ENCODE measurements around the gene ADGRF3. TPM values are rescaled to one million over a fixed set of nuclear protein-coding genes. Genes with fewer than 3 reads are reported as not detected.

The ADGRF3 gene
- polyA plus RNA-seq, 1 of the 3 experiments (the other 2 are of a cell fraction) = 0.31 TPM

DNA sequence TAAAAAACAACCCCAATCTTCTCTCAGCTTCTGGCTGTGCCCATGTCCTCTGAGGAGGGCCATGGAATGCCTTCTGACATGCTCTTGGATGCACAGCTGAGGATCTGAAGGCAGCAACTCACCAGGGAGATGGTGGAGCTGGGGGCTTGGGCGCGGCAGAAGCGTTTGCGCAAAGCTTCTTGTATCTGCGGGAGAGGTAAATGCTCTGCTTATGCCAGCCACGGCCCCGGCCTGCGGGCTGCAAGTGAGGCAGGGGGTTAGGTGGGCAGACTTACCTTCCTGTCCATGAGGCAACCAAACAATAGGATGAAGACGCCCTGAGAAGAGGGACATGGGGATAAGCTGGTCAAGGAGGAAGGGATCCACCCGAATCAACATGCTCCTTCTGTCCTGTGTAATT is 36.7 kb downstream of the ADGRF3 start:
- no peak overlapping the region for H3K27ac ChIP-seq (ENCODE audit: low read depth in 2 of 2, low read length in 1 of 2)
- H4K20me1 ChIP-seq (ENCODE audit: insufficient read depth) = no peaks in the 10 kb centered on the region
- H3K9ac ChIP-seq = no peak overlapping the region
- H3F3A ChIP-seq (replicated peaks; ENCODE audit: insufficient read depth) = no peaks in the 10 kb centered on the region
- no peak overlapping the region for H2AFZ ChIP-seq (ENCODE audit: low read depth)
- no peak overlapping the region for H3K4me3 ChIP-seq (ENCODE audit: low read depth in 2 of 2, low read length in 1 of 2)
- H3K9me2 ChIP-seq = no peaks in the 10 kb centered on the region
- H3K4me1 ChIP-seq (ENCODE audit: control insufficient read depth in 1 of 2, insufficient read depth in 2 of 2, low read depth in 1 of 2, low read length in 1 of 2) = no peaks in the 10 kb centered on the region
- no peaks in the 10 kb centered on the region for H3K79me2 ChIP-seq (ENCODE audit: insufficient read depth)
- no peak for DNase-seq
- no peaks in the 10 kb centered on the region for H3K36me3 ChIP-seq (replicated peaks in 1 of 2; ENCODE audit: control insufficient read depth in 1 of 2, insufficient read depth in 2 of 2, low read length in 1 of 2)
- no peaks in the 10 kb centered on the region for H3K27me3 ChIP-seq (ENCODE audit: insufficient read depth)
- ChIA-PET POLR2A (no interaction called here), CTCF (interaction anchor here (0.8 to 1.6 kb wide), 6 partner anchors 9 to 21 kb away, joined by 3 to 8 read pairs (median 4); no protein-coding TSS in a partner anchor)
- 70% methylated on average over 10 of the region's 10 CpGs for WGBS (ENCODE audit: low lambda C conversion rate)
- no peak overlapping the region for H3K4me2 ChIP-seq
- no peaks in the 10 kb centered on the region for H3K9me3 ChIP-seq
- TF ChIP-seq CHD2 (IDR thresholded peaks at IDR 0.05; ENCODE audit: low read length, partially characterized antibody) (no peak), TCF12 (IDR thresholded peaks at IDR 0.05) (no peak), EP300 (IDR thresholded peaks at IDR 0.05; ENCODE audit: borderline replicate concordance in 1 of 2, low read depth in 1 of 2, low read length in 1 of 2) (no peak), NRF1 (IDR thresholded peaks at IDR 0.05; ENCODE audit: low read depth, low read length) (no peak), IRF3 (IDR thresholded peaks at IDR 0.05; ENCODE audit: low read depth, low read length) (no peak), JUND (IDR thresholded peaks at IDR 0.05) (no peak), RCOR1 (IDR thresholded peaks at IDR 0.05; ENCODE audit: low read length) (no peak), RXRA (IDR thresholded peaks at IDR 0.05; ENCODE audit: borderline replicate concordance, low read depth) (no peak), MXI1 (IDR thresholded peaks at IDR 0.05; ENCODE audit: low read depth, low read length) (no peak), GATA2 (CRISPR knock-in tag; IDR thresholded peaks at IDR 0.05) (no peak), TAF1 (IDR thresholded peaks at IDR 0.05; ENCODE audit: borderline replicate concordance, low read depth, low read length) (no peak)
- TF ChIP-seq, protein P1, sequence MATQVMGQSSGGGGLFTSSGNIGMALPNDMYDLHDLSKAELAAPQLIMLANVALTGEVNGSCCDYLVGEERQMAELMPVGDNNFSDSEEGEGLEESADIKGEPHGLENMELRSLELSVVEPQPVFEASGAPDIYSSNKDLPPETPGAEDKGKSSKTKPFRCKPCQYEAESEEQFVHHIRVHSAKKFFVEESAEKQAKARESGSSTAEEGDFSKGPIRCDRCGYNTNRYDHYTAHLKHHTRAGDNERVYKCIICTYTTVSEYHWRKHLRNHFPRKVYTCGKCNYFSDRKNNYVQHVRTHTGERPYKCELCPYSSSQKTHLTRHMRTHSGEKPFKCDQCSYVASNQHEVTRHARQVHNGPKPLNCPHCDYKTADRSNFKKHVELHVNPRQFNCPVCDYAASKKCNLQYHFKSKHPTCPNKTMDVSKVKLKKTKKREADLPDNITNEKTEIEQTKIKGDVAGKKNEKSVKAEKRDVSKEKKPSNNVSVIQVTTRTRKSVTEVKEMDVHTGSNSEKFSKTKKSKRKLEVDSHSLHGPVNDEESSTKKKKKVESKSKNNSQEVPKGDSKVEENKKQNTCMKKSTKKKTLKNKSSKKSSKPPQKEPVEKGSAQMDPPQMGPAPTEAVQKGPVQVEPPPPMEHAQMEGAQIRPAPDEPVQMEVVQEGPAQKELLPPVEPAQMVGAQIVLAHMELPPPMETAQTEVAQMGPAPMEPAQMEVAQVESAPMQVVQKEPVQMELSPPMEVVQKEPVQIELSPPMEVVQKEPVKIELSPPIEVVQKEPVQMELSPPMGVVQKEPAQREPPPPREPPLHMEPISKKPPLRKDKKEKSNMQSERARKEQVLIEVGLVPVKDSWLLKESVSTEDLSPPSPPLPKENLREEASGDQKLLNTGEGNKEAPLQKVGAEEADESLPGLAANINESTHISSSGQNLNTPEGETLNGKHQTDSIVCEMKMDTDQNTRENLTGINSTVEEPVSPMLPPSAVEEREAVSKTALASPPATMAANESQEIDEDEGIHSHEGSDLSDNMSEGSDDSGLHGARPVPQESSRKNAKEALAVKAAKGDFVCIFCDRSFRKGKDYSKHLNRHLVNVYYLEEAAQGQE (IDR thresholded peaks at IDR 0.05; ENCODE audit: low read depth, low read length) = no peak

DNA sequence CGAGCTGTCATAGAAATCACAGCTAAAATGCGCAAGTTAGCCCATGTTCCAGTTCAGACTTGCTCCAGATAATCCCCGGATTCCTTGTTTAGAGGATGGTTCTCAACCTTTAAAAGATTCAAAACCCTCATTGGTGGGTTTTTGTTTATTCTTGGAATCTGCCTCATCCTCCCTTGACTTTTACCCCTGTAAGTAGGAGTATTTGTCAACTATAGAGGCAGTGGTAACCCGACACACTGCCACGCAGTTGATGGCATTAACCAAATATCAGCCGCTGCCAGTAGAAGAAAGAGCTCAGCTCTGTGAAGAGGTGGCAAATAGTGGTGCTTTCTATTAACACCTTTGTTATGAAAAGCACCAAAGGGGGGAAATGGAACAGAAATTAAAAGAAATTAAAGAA is 41.0 kb downstream of the ADGRF3 start:
- Histone ChIP-seq H3F3A (replicated peaks; ENCODE audit: insufficient read depth) (no peaks in the 10 kb centered on the region), H3K27ac (ENCODE audit: low read depth in 2 of 2, low read length in 1 of 2) (no peak overlapping the region), H3K4me3 (ENCODE audit: low read depth in 2 of 2, low read length in 1 of 2) (no peak overlapping the region), H3K4me1 (ENCODE audit: control insufficient read depth in 1 of 2, insufficient read depth in 2 of 2, low read depth in 1 of 2, low read length in 1 of 2) (no peaks in the 10 kb centered on the region), H3K9me3 (no peaks in the 10 kb centered on the region), H3K9ac (no peak overlapping the region), H2AFZ (ENCODE audit: low read depth) (no peak overlapping the region), H3K36me3 (replicated peaks in 1 of 2; ENCODE audit: control insufficient read depth in 1 of 2, insufficient read depth in 2 of 2, low read length in 1 of 2) (no peaks in the 10 kb centered on the region), H3K4me2 (no peak overlapping the region), H4K20me1 (ENCODE audit: insufficient read depth) (no peaks in the 10 kb centered on the region), H3K79me2 (ENCODE audit: insufficient read depth) (no peaks in the 10 kb centered on the region), H3K27me3 (ENCODE audit: insufficient read depth) (no peaks in the 10 kb centered on the region), H3K9me2 (no peaks in the 10 kb centered on the region)
- POLR2A ChIA-PET = no interaction called here
- DNase-seq = no peak
- WGBS (ENCODE audit: low lambda C conversion rate) = 87% methylated on average over 6 of the region's 6 CpGs
- CTCF ChIA-PET = interaction anchor here (0.7 to 2.1 kb wide), 4 partner anchors 10 to 385 kb away, joined by 3 to 5 read pairs (median 4); no protein-coding TSS in a partner anchor
- TF ChIP-seq NFIC (IDR thresholded peaks at IDR 0.05; ENCODE audit: borderline replicate concordance) (no peak), RCOR1 (IDR thresholded peaks at IDR 0.05; ENCODE audit: low read length) (no peak), IRF3 (IDR thresholded peaks at IDR 0.05; ENCODE audit: low read depth, low read length) (no peak), TEAD4 (IDR thresholded peaks at IDR 0.05; ENCODE audit: borderline replicate concordance, insufficient read depth) (no peak), FOXM1 (IDR thresholded peaks at IDR 0.05; ENCODE audit: low read depth) (no peak), POLR2AphosphoS5 (IDR thresholded peaks at IDR 0.05; ENCODE audit: low read depth, low read length) (no peak), SIN3A (IDR thresholded peaks at IDR 0.05; ENCODE audit: borderline replicate concordance, low read depth, low read length) (no peak), FOSL2 (IDR thresholded peaks at IDR 0.05; ENCODE audit: borderline replicate concordance, low read depth) (no peak), GATA2 (CRISPR knock-in tag; IDR thresholded peaks at IDR 0.05) (no peak)
- TF ChIP-seq, protein P2, sequence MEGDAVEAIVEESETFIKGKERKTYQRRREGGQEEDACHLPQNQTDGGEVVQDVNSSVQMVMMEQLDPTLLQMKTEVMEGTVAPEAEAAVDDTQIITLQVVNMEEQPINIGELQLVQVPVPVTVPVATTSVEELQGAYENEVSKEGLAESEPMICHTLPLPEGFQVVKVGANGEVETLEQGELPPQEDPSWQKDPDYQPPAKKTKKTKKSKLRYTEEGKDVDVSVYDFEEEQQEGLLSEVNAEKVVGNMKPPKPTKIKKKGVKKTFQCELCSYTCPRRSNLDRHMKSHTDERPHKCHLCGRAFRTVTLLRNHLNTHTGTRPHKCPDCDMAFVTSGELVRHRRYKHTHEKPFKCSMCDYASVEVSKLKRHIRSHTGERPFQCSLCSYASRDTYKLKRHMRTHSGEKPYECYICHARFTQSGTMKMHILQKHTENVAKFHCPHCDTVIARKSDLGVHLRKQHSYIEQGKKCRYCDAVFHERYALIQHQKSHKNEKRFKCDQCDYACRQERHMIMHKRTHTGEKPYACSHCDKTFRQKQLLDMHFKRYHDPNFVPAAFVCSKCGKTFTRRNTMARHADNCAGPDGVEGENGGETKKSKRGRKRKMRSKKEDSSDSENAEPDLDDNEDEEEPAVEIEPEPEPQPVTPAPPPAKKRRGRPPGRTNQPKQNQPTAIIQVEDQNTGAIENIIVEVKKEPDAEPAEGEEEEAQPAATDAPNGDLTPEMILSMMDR (IDR thresholded peaks at IDR 0.05) = no peak
- TF ChIP-seq, protein P3, sequence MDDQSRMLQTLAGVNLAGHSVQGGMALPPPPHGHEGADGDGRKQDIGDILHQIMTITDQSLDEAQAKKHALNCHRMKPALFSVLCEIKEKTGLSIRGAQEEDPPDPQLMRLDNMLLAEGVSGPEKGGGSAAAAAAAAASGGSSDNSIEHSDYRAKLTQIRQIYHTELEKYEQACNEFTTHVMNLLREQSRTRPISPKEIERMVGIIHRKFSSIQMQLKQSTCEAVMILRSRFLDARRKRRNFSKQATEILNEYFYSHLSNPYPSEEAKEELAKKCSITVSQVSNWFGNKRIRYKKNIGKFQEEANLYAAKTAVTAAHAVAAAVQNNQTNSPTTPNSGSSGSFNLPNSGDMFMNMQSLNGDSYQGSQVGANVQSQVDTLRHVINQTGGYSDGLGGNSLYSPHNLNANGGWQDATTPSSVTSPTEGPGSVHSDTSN (IDR thresholded peaks at IDR 0.05) = no peak

Data from SK-N-SH (cell line).